GM18867 (cell line): ENCODE measurements around the gene DHRSX.
"Not testable (repeated sequence)": the region's sequence is repeated elsewhere in the genome, so short reads cannot be mapped to it uniquely, and the experiment has no call there.

Source experiments
- ATAC-seq: cut with Tn5 transposase; IDR thresholded peaks from one replicate; pipeline ENCODE4 v1.9.1; 2021; ENCODE audit warnings: mild to moderate bottlenecking, moderate library complexity; ENCODE audit not compliant: unreplicated experiment

Gene DHRSX

GRCh38 chrX:2321411-2321810 is 179.4 kb downstream of the DHRSX start:
- ATAC-seq = no peak

DNA sequence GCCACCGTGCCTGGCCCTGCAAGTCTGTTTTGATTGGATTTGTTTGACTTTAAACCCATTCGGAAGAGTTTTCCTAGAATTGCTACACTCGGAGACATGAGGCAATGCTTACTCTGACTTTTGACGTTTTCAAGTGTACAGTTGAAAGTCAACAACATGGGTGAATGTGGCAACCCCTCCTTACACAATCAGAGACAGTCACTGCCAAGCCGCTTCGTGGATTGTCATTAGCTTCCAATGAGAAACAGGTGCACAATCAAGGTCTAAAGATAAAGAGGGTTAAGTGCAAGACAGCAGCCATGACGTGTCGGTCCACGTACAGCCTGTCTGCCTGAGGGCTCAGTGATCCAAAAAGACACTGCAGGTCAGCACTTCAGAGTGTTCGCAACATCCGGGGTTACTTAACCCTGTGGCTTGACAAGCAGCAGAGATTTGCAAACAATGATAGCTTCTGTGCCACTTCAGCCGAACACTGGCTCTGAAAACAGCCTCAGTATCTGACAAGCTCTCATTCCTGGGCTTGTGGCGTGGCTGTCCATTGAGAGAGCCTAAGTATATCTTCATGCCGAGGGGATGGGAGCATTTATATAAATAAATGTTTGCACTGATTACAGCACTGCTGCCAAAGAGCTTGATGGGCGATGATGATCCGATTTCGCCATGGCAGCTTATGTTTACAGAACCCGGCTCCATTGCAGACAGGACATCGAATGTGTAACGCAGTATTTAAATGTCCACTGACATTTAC is 180.0 kb downstream of the DHRSX start:
- ATAC-seq = no peak

DNA sequence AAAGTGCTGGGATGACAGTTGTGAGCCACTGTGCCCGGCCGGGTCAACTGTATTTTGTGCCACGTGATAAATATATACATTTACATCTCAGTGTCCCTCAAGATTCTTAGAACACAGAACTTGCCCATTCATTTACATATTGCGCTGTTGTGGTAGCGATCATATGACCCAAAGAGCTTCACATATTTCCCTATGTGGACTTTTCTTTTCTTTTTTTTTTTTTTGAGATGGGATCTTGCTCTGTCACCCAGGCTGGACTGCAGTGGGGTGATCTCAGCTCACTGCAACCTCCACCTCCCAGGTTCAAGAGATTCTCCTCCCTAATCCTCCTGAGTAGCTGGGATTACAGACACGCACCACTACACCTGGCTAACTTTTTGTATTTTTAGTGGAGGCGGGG is 180.7 kb downstream of the DHRSX start:
- no peak for ATAC-seq

DNA sequence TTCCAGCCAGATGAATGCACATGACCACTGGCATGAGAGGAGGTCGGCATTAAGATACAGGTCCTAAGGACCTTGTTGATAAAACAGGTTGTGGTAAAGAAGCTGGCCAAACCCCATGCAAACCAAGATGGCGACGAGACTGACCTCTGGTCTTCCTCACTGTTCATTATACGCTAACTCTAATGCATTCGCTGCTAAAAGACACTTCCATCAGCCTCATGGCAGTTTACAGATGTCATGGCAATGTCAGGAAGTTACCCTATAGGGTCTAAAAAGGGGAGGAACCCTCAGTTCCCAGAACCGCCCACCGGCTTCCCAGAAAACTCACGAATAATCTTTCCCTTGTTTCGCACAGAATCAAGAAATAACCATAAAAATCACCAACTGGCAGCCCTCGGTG is 182.4 kb downstream of the DHRSX start:
- ATAC-seq = no peak

DNA sequence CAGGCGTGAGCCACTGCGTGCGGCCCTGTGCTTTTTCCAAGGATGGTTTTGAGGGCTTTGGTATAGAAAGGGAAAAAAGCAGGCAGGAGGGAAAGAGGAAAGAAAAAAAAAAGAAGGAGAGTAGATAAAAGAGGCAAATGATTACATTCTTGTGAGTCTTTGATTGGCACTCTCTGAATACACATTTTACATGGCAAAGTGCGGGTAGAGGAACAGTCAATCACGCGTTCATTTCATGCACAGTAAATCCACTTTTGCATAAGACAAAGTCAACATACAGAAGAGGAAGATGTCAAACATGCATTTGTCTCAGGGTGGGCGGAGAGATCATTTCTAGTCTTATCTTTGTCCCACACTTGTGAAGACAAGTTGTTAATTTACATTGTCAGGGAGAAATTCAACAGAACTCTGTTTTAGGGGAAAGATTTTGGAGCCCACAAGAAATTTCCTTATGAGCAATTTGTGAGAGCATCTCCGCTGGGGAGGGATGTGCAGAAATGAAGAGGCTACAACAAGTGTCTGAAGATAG is 183.2 kb downstream of the DHRSX start:
- no peak for ATAC-seq

DNA sequence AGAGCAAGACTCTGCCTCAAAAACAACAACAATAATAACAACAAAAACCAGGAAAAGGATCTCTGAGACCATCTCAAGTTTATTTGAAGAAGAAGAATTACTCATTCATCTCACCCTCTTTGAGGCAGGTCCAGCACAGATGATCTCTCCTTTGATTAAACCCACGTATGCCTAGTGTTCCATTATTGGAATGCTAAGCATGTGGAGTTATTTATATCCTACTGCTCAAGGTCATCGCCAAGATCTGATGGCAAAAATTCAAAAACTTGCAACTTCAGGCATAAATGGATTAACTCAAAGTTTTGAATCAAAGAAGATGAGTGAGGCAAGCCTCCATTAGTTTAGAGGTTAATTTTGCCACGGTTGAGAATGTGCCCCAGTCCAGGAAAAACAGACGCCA is 184.2 kb downstream of the DHRSX start:
- no peak for ATAC-seq

DNA sequence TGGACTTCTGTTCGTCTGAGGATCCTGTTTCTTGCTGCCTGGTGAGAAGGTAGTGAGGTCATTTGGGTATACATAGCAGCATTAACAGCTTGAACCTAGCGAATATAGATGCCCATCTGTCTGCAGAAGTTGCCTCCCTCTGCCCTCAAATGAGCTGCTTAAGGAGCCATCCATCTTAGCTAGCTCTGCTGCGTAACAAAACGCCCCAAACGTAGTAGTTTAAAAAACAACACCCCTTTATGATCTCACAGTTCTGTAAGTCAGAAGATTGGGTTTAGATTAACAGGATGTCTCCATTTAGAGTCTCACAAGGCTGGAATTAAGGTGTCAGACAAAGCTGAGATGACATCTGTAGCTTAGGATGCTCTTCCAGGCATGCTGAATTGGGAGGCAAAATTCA is 185.3 kb downstream of the DHRSX start:
- no peak for ATAC-seq

DNA sequence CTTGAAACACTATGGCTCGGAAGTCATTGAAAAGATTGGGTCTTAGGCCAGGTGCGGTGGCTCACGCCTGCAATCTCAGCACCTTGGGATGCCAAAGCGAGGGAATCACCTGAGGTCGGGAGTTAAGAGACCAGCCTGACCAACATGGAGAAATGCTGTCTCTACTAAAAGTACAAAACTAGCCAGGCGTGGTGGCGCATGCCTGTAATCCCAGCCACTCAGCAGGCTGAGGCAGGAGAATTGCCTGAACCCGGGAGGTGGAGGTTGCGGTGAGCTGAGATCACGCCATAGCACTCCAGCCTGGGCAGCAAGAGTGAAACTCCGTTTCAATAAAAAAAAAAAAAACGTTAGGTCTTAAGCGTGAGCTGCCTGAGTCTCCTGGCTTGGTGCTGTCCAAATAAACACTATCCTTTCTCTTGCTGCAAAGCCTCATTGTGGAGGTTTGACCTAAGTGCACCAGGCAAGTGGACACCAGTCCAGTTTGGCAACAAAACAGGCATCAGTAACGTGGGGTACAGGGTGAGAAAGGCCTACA is 185.9 kb downstream of the DHRSX start:
- ATAC-seq = no peak

GRCh38 chrX:2313864-2314640 is 186.7 kb downstream of the DHRSX start:
- no peak for ATAC-seq

- ATAC-seq = not testable (repeated sequence)
Measured at GRCh38 chrX:2312061-2312591, 188.7 kb downstream of the DHRSX start.

- no peak for ATAC-seq
Measured at GRCh38 chrX:2311501-2311900, 189.3 kb downstream of the DHRSX start.

- ATAC-seq = no peak
Measured at GRCh38 chrX:2301901-2302300, 198.9 kb downstream of the DHRSX start.

- no peak for ATAC-seq
Measured at GRCh38 chrX:2299871-2300270, 200.9 kb downstream of the DHRSX start.

- ATAC-seq = no peak
Measured at GRCh38 chrX:2286731-2287130, 214.0 kb downstream of the DHRSX start.

- ATAC-seq = no peak
Measured at GRCh38 chrX:2284601-2285000, 216.2 kb downstream of the DHRSX start.

- ATAC-seq = no peak
Measured at GRCh38 chrX:2284133-2284532, 216.6 kb downstream of the DHRSX start.

GRCh38 chrX:2283111-2283859 is 217.5 kb downstream of the DHRSX start:
- no peak for ATAC-seq

- ATAC-seq = no peak
Measured at GRCh38 chrX:2282490-2283090, 218.2 kb downstream of the DHRSX start.

GRCh38 chrX:2272337-2272736 is 228.4 kb downstream of the DHRSX start:
- ATAC-seq = no peak

DNA sequence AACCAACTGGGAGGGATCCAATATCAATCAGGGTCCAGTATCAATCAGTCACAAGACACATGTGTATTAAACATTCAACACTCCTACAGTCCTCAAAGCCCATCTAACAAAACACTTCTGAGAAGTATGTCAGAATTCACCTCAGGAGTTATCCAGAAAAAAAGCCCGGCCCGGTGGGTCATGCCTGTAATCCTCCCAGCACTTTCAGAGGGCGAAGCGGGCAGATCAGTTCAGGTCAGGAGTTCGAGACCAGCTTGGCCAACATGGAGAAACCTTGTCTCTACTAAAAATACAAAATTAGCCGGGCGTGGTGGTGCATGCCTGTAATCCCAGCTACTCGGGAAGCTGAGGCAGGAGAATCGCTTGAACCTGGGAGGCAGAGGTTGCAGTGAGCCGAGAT is 229.2 kb downstream of the DHRSX start:
- not testable (repeated sequence) for ATAC-seq
